A172 (cell line): ENCODE data around the gene HES4. TPM values are rescaled to one million over a fixed set of nuclear protein-coding genes. Genes with fewer than 3 reads are reported as not detected.
"Not testable (repeated sequence)": the region's sequence is repeated elsewhere in the genome, so short reads cannot be mapped to it uniquely, and the experiment has no call there.

Experiments
- DNase-seq: peaks from one replicate; pipeline ENCODE4 v3.0.0-alpha.2; 2015; ENCODE audit warnings: low spot score
- total RNA-seq: library from RNA; depleted of rRNA; stranded (reverse); fragments of >200 nt; shearing (Covaris generic); gene quantifications from 2 replicates; pipeline ENCODE4 v1.2.3, GENCODE V29; 2014

Gene HES4
- total RNA-seq, 1 experiment from 2014 or later: 10.0 TPM

- DNase-seq: no peak
Measured at GRCh38 chr1:978835-979743, 20.8 kb downstream of the HES4 start.

- no peak for DNase-seq
Measured at GRCh38 chr1:978069-978834, 21.6 kb downstream of the HES4 start.

GRCh38 chr1:976791-977190 lies 23.1 kb downstream of the HES4 start:
- not testable (repeated sequence) for DNase-seq

GRCh38 chr1:975896-976683 lies 23.8 kb downstream of the HES4 start:
- peak; percentile 66 for DNase-seq

- no peak for DNase-seq
Measured at GRCh38 chr1:975365-975764, 24.5 kb downstream of the HES4 start.

- no peak for DNase-seq
Measured at GRCh38 chr1:974687-975328, 25.1 kb downstream of the HES4 start.

- no peak for DNase-seq
Measured at GRCh38 chr1:974293-974640, 25.6 kb downstream of the HES4 start.

GRCh38 chr1:973459-974292 lies 26.2 kb downstream of the HES4 start:
- no peak for DNase-seq

GRCh38 chr1:972726-973458 lies 27.0 kb downstream of the HES4 start:
- DNase-seq: no peak

- no peak for DNase-seq
Measured at GRCh38 chr1:971751-972506, 28.0 kb downstream of the HES4 start.

GRCh38 chr1:970973-971730 lies 28.7 kb downstream of the HES4 start:
- no peak for DNase-seq

GRCh38 chr1:970242-970972 lies 29.5 kb downstream of the HES4 start:
- DNase-seq: no peak

- DNase-seq: no peak
Measured at GRCh38 chr1:969260-969855, 30.5 kb downstream of the HES4 start.

GRCh38 chr1:967466-968343 lies 32.2 kb downstream of the HES4 start:
- DNase-seq: no peak

GRCh38 chr1:966704-967300 lies 33.1 kb downstream of the HES4 start:
- DNase-seq: peak; percentile 42

GRCh38 chr1:966135-966703 lies 33.7 kb downstream of the HES4 start, which contains the start of gene PLEKHN1:
Gene PLEKHN1, plus strand, starts transcription at chr1:966482. Its CDS starts 50 bp downstream, at chr1:966532.
- DNase-seq: peak; percentile 62
